Measurements from ENCODE around the gene KRT72. TPM values are rescaled to one million over a fixed set of nuclear protein-coding genes. Genes with fewer than 3 reads are reported as not detected.

KRT72 gene
- total and polyA plus RNA-seq, 2 of the 13 experiments (the other 11 are each of a cell fraction or from before 2014, with no cell fraction given) = not detected

DNA sequence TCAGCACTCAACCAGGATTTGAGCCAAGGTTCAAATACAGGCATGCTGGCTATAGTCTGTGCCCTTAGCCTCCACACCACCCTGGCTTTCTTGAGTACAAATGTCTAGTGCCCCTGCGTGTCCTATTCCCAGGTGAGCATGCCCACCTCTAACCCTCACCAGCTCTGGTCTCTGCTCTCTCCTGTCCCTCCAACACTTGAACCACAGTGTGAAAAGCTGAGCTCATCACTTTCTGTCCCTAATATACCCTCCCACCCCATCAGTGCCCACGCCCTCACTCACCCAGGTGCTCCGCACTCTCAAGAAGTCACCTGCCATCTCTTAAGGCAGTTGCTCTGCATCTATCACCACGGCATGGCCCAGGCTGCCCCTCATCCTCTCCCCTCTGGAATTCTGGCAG is 41.3 kb downstream of the KRT72 start:
- ATAC-seq (no peak), FAIRE-seq (no peak), DNase-seq (ENCODE audit: low spot score) (no peak)
- H3K4me3 ChIP-seq (replicated peaks in 1 of 3; ENCODE audit: insufficient read depth in 1 of 3, low read depth in 2 of 3, low read length in 3 of 3) = no peak overlapping the region
- intact Hi-C loops (cut with micrococcal nuclease; ENCODE audit: unreplicated experiment) (no loop called here), in situ Hi-C loops (cut with HindIII; ENCODE audit: extremely low pct_ligation_motif_present, low pct_unique_long_range_greater_than_20kb) (no loop called here)
- H3K27ac ChIP-seq (ENCODE audit: extremely low read length, insufficient read depth, low read length) = no peak overlapping the region
- POLR2A ChIA-PET = no interaction called here
- H3K36me3 ChIP-seq (replicated peaks in 1 of 2; ENCODE audit: control insufficient read depth in 1 of 2, insufficient read depth in 2 of 2, low read length in 2 of 2) = no peaks in the 10 kb centered on the region
- CTCF ChIA-PET (ENCODE audit: low intra/inter-chr PET ratio, low total read pairs) = no interaction called here
- H3K27me3 ChIP-seq (ENCODE audit: control insufficient read depth in 1 of 2, insufficient read depth in 2 of 2, low read length in 2 of 2) = peaks cover 3 to 18% of the 10 kb centered on the region in 2 experiments; a peak in 3 of 5 replicates
- no peaks in the 10 kb centered on the region for H3K9me3 ChIP-seq (ENCODE audit: low read length)
- WGBS (ENCODE audit: low lambda C conversion rate) = 14% methylated on average over 4 of the region's 4 CpGs
- no TSS peak for BruUV-seq (replicated peaks)
- no peak overlapping the region for H3K4me2 ChIP-seq (ENCODE audit: low read depth, low read length)
- no peak overlapping the region for H3K9ac ChIP-seq (ENCODE audit: insufficient read depth, low read depth, low read length)
- H2AFZ ChIP-seq (ENCODE audit: low read length) = no peak overlapping the region
- H4K20me1 ChIP-seq (ENCODE audit: insufficient read depth, low read length) = no peaks in the 10 kb centered on the region
- H3K4me1 ChIP-seq (ENCODE audit: insufficient read depth, low read length) = no peaks in the 10 kb centered on the region
- H3K79me2 ChIP-seq (ENCODE audit: insufficient read depth, low read length) = no peaks in the 10 kb centered on the region
- no peak for TF ChIP-seq KLF16 (CRISPR knock-in tag; IDR thresholded peaks at IDR 0.05)
- no peak for TF ChIP-seq KLF11 (CRISPR knock-in tag; IDR thresholded peaks at IDR 0.05)
- TF ChIP-seq SOX13 (IDR thresholded peaks at IDR 0.05) = no peak
- TF ChIP-seq SOX13 (CRISPR knock-in tag; conservative IDR thresholded peaks at IDR 0.05 in 1 of 2, IDR thresholded peaks at IDR 0.05 in 1 of 2) = no peak
- no peak for TF ChIP-seq DNMT1 (CRISPR knock-in tag; IDR thresholded peaks at IDR 0.05)
- no peak for TF ChIP-seq AKAP8 (CRISPR knock-in tag; IDR thresholded peaks at IDR 0.05)
- no peak for TF ChIP-seq ZSCAN30 (CRISPR knock-in tag; IDR thresholded peaks at IDR 0.05)
- no peak for TF ChIP-seq PHF21A (CRISPR knock-in tag; IDR thresholded peaks at IDR 0.05)
- peak; percentile 68 for TF ChIP-seq MAFF (IDR thresholded peaks at IDR 0.05; ENCODE audit: low read depth, low read length)
- TF ChIP-seq, protein P1, sequence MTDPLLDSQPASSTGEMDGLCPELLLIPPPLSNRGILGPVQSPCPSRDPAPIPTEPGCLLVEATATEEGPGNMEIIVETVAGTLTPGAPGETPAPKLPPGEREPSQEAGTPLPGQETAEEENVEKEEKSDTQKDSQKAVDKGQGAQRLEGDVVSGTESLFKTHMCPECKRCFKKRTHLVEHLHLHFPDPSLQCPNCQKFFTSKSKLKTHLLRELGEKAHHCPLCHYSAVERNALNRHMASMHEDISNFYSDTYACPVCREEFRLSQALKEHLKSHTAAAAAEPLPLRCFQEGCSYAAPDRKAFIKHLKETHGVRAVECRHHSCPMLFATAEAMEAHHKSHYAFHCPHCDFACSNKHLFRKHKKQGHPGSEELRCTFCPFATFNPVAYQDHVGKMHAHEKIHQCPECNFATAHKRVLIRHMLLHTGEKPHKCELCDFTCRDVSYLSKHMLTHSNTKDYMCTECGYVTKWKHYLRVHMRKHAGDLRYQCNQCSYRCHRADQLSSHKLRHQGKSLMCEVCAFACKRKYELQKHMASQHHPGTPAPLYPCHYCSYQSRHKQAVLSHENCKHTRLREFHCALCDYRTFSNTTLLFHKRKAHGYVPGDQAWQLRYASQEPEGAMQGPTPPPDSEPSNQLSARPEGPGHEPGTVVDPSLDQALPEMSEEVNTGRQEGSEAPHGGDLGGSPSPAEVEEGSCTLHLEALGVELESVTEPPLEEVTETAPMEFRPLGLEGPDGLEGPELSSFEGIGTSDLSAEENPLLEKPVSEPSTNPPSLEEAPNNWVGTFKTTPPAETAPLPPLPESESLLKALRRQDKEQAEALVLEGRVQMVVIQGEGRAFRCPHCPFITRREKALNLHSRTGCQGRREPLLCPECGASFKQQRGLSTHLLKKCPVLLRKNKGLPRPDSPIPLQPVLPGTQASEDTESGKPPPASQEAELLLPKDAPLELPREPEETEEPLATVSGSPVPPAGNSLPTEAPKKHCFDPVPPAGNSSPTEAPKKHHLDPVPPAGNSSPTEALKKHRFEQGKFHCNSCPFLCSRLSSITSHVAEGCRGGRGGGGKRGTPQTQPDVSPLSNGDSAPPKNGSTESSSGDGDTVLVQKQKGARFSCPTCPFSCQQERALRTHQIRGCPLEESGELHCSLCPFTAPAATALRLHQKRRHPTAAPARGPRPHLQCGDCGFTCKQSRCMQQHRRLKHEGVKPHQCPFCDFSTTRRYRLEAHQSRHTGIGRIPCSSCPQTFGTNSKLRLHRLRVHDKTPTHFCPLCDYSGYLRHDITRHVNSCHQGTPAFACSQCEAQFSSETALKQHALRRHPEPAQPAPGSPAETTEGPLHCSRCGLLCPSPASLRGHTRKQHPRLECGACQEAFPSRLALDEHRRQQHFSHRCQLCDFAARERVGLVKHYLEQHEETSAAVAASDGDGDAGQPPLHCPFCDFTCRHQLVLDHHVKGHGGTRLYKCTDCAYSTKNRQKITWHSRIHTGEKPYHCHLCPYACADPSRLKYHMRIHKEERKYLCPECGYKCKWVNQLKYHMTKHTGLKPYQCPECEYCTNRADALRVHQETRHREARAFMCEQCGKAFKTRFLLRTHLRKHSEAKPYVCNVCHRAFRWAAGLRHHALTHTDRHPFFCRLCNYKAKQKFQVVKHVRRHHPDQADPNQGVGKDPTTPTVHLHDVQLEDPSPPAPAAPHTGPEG (CRISPR knock-in tag; IDR thresholded peaks at IDR 0.05) = no peak
- peak; percentile 57 to 82 for TF ChIP-seq MAFK (conservative IDR thresholded peaks at IDR 0.05 in 1 of 2, IDR thresholded peaks at IDR 0.05 in 1 of 2; ENCODE audit: low read length in 2 of 2)
- no peak for TF ChIP-seq ERF (CRISPR knock-in tag; IDR thresholded peaks at IDR 0.05)
- TF ChIP-seq HNF4G (IDR thresholded peaks at IDR 0.05; ENCODE audit: borderline replicate concordance, low read depth, low read length) = no peak
- TF ChIP-seq HNF4G (CRISPR knock-in tag; IDR thresholded peaks at IDR 0.05; ENCODE audit: borderline replicate concordance, low read depth) = no peak
- TF ChIP-seq, protein P2, sequence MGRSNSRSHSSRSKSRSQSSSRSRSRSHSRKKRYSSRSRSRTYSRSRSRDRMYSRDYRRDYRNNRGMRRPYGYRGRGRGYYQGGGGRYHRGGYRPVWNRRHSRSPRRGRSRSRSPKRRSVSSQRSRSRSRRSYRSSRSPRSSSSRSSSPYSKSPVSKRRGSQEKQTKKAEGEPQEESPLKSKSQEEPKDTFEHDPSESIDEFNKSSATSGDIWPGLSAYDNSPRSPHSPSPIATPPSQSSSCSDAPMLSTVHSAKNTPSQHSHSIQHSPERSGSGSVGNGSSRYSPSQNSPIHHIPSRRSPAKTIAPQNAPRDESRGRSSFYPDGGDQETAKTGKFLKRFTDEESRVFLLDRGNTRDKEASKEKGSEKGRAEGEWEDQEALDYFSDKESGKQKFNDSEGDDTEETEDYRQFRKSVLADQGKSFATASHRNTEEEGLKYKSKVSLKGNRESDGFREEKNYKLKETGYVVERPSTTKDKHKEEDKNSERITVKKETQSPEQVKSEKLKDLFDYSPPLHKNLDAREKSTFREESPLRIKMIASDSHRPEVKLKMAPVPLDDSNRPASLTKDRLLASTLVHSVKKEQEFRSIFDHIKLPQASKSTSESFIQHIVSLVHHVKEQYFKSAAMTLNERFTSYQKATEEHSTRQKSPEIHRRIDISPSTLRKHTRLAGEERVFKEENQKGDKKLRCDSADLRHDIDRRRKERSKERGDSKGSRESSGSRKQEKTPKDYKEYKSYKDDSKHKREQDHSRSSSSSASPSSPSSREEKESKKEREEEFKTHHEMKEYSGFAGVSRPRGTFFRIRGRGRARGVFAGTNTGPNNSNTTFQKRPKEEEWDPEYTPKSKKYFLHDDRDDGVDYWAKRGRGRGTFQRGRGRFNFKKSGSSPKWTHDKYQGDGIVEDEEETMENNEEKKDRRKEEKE (IDR thresholded peaks at IDR 0.05) = no peak
